ENCODE data around the gene ADAP1. TPM values are rescaled to one million over a fixed set of nuclear protein-coding genes. Genes with fewer than 3 reads are reported as not detected.
"Not testable (repeated sequence)": the region's sequence is repeated elsewhere in the genome, so short reads cannot be mapped to it uniquely, and the experiment has no call there.

The ADAP1 gene
- total and polyA plus RNA-seq, 12 donors = 2.3 to 14.9 (median 9.7) TPM

- H3K4me3 ChIP-seq = no peak overlapping the region
- no peaks in the 10 kb centered on the region for H3K9me3 ChIP-seq
- ATAC-seq (no peak), DNase-seq (no peak)
- H3K36me3 ChIP-seq = peaks cover 0 to 69% (median 28%) of the 10 kb centered on the region in 9 donors
- 53 to 64% methylated on average over 9 of the region's 9 CpGs for WGBS, 2 donors
- H3K27me3 ChIP-seq = no peaks in the 10 kb centered on the region
- H3K27ac ChIP-seq = peak overlapping the region in 9 of 10 donors; percentile 52 to 91 (median 66)
- intact Hi-C loops (cut with DNase I) = loop anchor here in 9 of 10 donors (5.0 to 10.0 kb wide), 8 partner anchors 37 to 552 kb away; partner anchors contain the start of gene SUN1 (in 3 of the 9)
- TF ChIP-seq CTCF (IDR thresholded peaks at IDR 0.05) = no peak
- H3K4me1 ChIP-seq = peaks cover 11 to 65% (median 47%) of the 10 kb centered on the region in 9 donors
These were observed 80.3 kb downstream of the ADAP1 start for GRCh38 chr7:874031-874749.

DNA sequence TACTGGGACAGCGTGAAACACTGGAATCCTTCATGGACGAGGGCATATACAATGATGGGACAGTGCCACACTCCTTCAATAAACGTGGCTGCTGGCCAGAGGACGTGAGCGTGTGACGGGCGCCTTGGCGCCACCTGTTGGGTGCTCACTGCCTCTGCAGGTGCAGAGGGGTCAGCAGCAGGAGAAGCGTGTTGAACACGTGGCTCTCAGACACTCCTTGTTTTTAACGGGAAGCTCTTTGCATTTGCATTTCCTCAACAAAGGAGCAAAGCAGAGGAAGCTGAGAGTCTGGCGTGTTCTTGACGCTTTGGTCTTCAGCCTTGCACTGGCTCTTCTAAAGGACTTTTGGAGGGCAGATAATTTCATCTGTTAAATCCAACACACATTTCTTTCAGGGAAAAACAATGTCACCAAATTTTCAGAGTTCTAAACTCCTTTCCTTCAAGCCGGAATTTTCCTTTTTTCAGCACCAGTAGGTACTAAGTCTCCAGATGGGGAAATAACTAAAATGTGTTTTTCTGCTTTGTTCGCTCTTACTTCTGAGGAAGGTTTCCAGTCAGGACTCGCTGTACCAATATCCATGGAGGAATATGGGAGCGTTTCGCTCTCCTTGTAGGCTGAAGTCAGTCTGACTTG is 81.0 kb downstream of the ADAP1 start:
- intact Hi-C loops (cut with DNase I) = loop anchor here in 9 of 10 donors (1.0 to 10.0 kb wide), 11 partner anchors 36 to 551 kb away; partner anchors contain the start of gene SUN1 (in 3 of the 9)
- Histone ChIP-seq H3K27me3 (no peaks in the 10 kb centered on the region), H3K9me3 (no peaks in the 10 kb centered on the region), H3K27ac (peak overlapping the region in 9 of 10 donors; percentile 52 to 79 (median 66)), H3K36me3 (peaks cover 0 to 66% (median 29%) of the 10 kb centered on the region in 9 donors), H3K4me3 (no peak overlapping the region), H3K4me1 (peaks cover 12 to 62% (median 44%) of the 10 kb centered on the region in 9 donors)
- ATAC-seq (peak; percentile 12 to 64 (median 44)), DNase-seq (peak; percentile 78 to 81)
- WGBS, 2 donors = 27 to 29% methylated on average over 18 of the region's 18 CpGs
- peak; percentile 89 to 98 (median 94) for TF ChIP-seq CTCF (IDR thresholded peaks at IDR 0.05)

DNA sequence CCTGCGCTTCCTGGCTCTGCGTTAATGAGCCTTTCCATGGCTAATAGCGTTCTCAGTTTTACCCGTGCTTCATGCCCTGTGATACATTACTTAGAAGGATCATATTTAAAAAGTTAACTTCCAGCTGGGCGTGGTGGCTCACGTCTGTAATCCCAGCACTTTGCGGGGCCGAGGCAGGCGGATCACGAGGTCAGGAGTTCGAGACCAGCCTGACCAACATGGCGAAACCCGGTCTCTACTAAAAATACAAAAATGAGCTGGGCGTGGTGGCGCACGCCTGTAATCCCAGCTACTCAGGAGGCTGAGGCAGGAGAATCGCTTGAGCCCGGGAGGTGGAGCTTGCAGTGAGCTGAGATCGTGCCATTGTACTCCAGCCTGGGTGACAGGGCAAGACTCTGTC is 81.8 kb downstream of the ADAP1 start:
- not testable (repeated sequence) for H3K27me3 ChIP-seq, H3K9me3 ChIP-seq, DNase-seq, ATAC-seq, H3K4me3 ChIP-seq
- H3K36me3 ChIP-seq = peaks cover 0 to 70% (median 29%) of the 10 kb centered on the region in 9 donors
- intact Hi-C loops (cut with DNase I) = loop anchor here in 9 of 10 donors (1.0 to 10.0 kb wide), 11 partner anchors 35 to 550 kb away; partner anchors contain the start of gene SUN1 (in 3 of the 9)
- peaks cover 11 to 61% (median 37%) of the 10 kb centered on the region in 9 donors for H3K4me1 ChIP-seq
- peak overlapping the region in 9 of 10 donors; percentile 52 to 72 (median 66) for H3K27ac ChIP-seq
- WGBS, 2 donors = 92% methylated on average over 19 of the region's 19 CpGs

DNA sequence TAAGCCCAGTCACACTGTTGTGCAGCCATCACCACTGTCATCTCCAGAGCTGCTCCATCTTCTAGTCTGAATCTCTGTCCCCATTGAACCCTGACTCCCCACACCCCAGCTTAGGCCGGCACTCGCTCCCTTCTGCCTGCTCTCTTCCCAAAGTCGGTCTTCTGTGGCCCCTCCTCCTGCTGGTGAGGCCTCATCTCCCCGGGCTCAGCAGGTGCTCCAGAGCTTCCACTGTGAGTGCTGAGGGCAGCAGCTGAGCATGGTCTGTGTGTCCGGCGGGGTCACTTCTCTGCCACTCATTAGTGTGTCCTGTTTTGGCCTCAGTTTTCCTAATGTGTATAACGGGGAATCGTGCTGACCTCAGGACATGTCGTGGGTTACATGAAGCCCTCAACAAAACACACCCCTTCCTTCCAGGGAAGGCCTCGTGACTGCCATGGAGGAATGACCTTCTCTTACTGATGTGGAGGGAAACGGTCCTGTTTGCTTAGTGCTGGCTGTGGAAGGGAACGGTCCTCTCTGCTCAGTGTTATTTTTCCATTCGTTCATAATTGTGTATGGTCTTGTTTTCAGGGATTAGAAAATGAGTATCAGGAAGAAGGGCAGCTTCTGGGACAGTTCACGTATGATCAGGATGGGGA is 82.5 kb downstream of the ADAP1 start:
- 68 to 71% methylated on average over 14 of the region's 14 CpGs for WGBS, 2 donors
- no peak for ATAC-seq
- Histone ChIP-seq H3K27ac (peak overlapping the region in 8 of 10 donors; percentile 14 to 72 (median 62)), H3K27me3 (no peaks in the 10 kb centered on the region), H3K4me3 (no peak overlapping the region), H3K9me3 (no peaks in the 10 kb centered on the region), H3K4me1 (peaks cover 15 to 68% (median 44%) of the 10 kb centered on the region in 9 donors), H3K36me3 (peaks cover 0 to 77% (median 29%) of the 10 kb centered on the region in 9 donors)
- DNase-seq = no peak
- intact Hi-C loops (cut with DNase I) = loop anchor here in 9 of 10 donors (2.0 to 10.0 kb wide), 10 partner anchors 35 to 550 kb away; partner anchors contain the start of gene SUN1 (in 3 of the 9)
- TF ChIP-seq CTCF (IDR thresholded peaks at IDR 0.05) = no peak

All from heart right ventricle (tissue), 16 donors.